Measurements from ENCODE around the gene SESN1.
"Not testable (repeated sequence)": the region's sequence is repeated elsewhere in the genome, so short reads cannot be mapped to it uniquely, and the experiment has no call there.

The SESN1 gene

GRCh38 chr6:109095036-109095834, 589 bp upstream of the SESN1 start, which contains the start of gene CEP57L1:
Gene CEP57L1, plus strand, starts transcription at chr6:109095507. Its CDS starts 49,715 bp downstream, at chr6:109145222.
- DNase-seq (ENCODE audit: low read depth in 1 of 2, low spot score in 1 of 2) = peak; percentile 81 to 85

DNA sequence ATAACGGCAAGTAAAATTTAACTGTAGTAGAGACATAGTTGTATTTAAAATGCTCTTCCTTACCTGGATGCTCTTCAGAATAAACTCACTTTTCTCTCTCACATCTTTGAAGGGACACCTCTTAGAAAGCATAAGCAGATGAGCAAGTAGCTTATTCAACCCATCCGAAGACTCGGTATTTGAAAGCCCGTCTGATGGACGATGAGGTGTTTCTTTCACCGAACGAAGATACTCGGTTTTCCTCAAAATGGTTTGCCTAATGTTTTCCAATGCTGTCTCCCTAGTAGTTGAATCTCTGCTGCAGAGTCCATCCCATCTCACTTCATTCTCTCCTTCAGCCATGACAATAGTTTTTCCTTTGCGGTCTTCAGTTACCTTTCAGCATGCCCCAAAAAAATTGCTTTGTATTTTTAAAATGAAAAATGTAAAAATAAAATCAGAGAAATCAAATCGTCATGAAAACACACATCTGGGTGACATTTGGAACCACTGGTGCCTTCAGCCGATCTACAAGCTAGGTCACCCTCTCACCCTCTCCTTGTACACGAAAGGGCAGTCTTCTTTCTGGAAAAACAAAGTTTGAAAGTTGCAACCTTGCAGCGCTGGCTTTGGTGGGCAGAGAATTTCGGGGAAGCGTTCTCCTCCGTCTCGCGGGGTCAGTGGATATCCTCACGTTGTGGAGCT, 772 bp downstream of the SESN1 start:
- DNase-seq (ENCODE audit: low read depth in 1 of 2, low spot score in 1 of 2) = no peak

GRCh38 chr6:109092074-109092473, 2.6 kb downstream of the SESN1 start:
- DNase-seq (ENCODE audit: low read depth in 1 of 2, low spot score in 1 of 2) = no peak

DNA sequence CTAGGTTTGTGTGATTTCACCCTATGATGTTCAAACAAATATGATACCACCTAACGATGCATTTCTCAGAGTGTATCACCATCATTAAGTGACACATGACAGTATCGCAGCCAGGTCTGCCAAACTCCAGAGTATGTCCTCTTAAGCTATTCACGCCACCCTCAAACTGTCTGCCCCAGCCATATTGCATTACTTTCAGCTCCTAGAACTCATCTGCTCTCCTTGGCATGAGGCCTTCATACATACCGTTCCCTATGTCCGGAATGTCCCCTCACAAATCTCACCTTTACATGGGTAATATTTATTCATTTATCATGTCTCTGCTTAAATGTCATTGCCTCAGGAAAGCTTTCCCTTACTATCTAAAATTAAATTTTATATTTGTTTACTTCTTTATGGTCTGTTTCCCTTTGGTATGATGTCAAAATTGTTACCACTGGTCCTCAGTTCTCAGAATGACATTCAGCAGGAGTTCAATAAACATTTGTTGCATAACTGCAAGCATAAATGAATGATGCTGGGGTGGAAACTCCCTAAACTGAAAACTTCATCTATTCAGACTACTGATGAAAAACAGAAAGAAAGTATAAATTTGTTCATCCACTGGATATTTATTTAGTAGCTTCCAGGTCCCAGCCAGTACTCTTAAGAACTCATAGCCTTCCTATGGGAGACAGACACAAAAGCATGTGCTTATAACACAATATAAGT, 3.2 kb downstream of the SESN1 start:
- no peak for DNase-seq (ENCODE audit: low read depth in 1 of 2, low spot score in 1 of 2)

- DNase-seq (ENCODE audit: low read depth in 1 of 2, low spot score in 1 of 2) = no peak
Measured at GRCh38 chr6:109088995-109089394, 5.7 kb downstream of the SESN1 start.

DNA sequence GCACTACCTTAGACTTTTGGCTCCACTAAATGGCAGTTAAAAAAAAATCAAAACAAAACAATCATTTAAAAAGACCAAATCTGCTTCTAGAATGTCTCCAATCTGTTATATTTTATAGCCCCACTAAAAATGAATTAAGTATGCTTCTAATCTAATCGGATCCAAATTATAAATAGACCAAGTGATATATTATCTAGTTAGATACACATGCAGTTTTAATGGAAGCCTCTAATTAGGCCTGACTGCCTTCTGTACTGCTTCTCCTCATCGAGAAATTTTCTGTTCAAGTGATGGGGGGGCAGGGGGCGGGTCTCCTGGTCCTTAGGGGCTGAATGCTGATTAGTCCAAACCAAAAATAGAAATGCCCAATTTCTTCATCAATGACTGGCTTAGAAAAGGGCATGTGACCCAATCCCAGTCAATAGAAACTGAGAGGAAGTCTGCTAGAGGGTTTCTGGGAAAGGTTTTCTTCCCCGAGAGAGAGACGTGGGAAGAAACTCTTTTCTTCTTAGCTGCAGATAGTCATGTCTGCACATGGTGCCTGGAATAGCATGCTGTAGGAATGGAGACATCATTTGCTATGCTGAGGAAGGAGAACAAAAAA, 6.9 kb downstream of the SESN1 start:
- no peak for DNase-seq (ENCODE audit: low read depth in 1 of 2, low spot score in 1 of 2)

DNA sequence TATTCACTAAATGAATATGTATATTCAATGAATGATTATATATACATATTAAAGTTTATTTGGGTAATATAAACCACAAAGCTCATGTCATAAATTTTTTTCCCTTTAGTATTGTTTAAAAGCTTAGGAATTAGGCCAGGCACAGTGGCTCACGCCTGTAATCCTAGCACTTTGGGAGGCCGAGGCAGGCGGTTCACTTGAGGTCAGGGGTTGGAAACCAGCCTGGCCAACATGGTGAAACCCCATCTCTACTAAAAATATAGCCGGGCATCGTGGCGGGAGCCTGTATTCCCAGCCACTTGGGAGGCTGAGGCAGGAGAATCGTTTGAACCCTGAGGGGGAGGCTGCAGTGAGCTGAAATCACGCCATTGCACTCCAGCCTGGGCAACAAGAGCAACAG, 10.5 kb downstream of the SESN1 start:
- not testable (repeated sequence) for DNase-seq (ENCODE audit: low read depth in 1 of 2, low spot score in 1 of 2)

GRCh38 chr6:109083657-109084056, 11.0 kb downstream of the SESN1 start:
- DNase-seq (ENCODE audit: low read depth in 1 of 2, low spot score in 1 of 2) = no peak

DNA sequence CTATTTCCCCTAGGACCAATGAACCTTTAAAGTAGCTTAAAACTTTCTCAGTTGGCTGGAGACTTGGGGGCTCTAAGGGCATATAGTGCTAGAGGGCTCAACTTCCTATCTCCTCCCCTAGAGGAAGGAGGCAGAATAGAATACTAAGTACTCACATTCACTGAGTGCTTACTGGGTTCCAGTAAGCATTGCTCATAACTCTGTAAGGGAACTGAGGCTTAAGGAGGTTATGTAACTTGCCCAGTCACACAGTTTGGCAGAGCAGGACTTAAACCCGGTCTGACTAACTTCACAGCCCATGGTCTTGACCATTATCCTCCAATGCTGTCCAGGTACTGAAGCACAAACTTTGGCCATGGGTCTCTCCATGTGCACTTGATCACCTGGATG, 12.5 kb downstream of the SESN1 start:
- DNase-seq (ENCODE audit: low read depth in 1 of 2, low spot score in 1 of 2) = no peak

- no peak for DNase-seq (ENCODE audit: low read depth in 1 of 2, low spot score in 1 of 2)
Measured at GRCh38 chr6:109081516-109082187, 13.0 kb downstream of the SESN1 start.

DNA sequence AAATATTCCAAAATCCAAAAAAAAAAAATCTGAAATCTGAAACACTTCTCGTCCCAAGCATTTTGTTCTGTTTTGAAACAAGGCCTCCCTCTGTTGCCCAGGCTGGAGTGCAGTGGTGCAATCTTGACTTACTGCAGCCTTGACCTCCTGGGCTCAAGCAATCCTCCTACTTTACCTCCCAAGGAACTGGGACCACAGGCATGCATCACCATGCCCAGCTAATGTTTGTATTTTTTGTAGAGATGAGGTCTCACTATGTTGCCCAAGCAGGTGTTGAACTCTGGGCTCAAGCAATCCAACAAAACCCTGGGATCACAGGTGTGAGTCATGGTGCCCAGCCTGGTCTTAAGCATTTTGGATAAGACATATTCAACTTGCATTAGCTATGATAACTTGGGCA, 13.6 kb downstream of the SESN1 start:
- no peak for DNase-seq (ENCODE audit: low read depth in 1 of 2, low spot score in 1 of 2)

DNA sequence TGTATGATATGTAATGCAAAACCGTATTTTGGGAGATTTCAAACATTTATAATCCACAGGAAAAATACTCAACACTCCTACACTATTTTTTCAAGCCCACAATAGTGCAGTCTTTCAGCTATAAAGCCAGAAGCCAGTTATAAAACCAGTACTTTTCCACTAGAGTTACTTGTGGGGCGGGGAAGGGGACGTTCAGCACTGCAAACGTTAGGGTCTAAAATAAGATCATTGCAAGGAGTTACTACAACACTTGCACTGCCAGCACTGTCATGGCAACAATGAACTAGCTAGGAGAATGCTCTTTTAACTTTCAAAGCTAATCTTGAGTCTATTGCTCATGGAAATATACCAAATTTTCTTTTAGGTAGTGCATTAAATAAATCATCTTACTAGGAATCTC, 14.7 kb downstream of the SESN1 start:
- no peak for DNase-seq (ENCODE audit: low read depth in 1 of 2, low spot score in 1 of 2)

DNA sequence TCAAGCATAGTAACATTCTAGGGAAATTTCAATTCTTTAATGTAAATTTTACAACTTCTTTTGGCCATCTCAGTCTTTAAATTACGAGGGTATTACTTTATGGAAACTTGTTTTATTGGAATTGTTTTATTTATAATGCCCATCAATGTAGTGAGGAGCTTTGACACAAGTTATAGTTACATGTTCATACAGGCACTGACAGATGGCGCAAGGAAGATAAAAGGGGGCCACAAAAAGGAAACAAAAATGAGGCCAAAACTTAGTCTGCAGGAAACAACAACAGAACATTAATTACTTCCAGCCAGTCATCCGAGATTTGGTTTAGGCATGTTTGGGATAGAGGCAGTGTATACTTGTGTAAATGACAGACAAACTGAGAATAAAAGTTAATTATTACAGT, 18.3 kb downstream of the SESN1 start:
- DNase-seq (ENCODE audit: low read depth in 1 of 2, low spot score in 1 of 2) = no peak

DNA sequence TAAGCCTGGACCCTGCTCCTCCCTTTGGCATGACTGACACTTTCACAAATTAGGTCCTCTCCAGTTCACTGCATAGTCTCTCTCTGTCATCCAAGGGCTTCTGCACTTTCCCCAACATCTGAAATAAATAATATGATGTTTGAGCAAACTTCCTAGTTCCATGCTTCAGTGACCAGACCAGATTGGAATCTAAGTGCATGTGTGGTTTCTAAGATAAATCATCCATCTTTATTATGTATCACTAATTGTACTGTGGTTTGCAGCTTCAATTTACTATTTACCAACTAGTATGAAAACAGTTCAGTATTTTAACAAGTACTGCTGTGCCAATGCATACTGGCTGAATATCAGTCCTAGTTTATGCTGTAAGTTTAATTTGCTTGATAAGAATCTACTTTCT, 18.7 kb downstream of the SESN1 start:
- no peak for DNase-seq (ENCODE audit: low read depth in 1 of 2, low spot score in 1 of 2)

DNA sequence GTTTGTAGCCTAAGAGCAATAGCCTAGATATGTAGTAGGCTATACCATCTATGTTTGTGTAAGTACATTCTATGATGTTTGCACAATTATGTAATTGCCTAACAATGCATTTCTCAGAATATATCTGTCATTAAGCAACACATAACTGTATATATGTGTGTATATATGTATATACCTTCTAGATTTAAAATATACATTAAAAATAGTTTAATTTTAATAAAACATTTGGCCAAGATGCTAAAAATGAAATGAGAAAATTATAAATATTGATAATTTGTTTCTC, 20.6 kb downstream of the SESN1 start:
- no peak for DNase-seq (ENCODE audit: low read depth in 1 of 2, low spot score in 1 of 2)

GRCh38 chr6:109073344-109074132, 21.1 kb downstream of the SESN1 start:
- no peak for DNase-seq (ENCODE audit: low read depth in 1 of 2, low spot score in 1 of 2)

GRCh38 chr6:109071125-109071917, 23.3 kb downstream of the SESN1 start:
- no peak for DNase-seq (ENCODE audit: low read depth in 1 of 2, low spot score in 1 of 2)

GRCh38 chr6:109069746-109070145, 24.9 kb downstream of the SESN1 start:
- DNase-seq (ENCODE audit: low read depth in 1 of 2, low spot score in 1 of 2) = no peak

DNA sequence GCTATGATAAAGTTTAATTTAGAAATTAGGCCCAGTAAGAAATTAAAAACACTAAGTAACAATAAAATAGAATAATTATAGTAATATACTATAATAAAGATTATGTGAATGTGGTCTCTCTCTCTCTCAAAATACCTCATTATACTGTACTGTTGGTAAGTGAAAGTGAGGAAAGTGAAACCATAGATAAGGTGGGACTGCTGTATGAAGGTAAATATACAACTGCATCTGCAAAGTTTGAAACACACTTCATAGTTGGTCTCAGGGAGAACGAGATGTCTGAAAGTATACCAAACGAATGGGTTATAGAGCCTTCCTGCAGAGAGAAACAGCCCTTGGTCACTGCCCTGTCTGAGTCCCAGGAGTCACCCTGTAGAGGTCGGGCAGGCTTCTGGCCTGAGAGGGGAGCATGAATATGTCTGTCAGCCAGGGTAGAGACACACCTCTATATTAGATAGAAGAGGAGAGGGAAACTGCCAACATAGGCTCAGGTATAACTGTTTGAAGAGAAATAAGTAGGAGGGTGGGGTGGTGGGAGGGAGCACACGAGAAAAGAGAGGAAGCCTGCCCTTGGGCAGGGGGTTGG, 31.8 kb downstream of the SESN1 start:
- DNase-seq (ENCODE audit: low read depth in 1 of 2, low spot score in 1 of 2) = no peak
